ENCODE data around the gene FBXO38.

FBXO38 gene

GRCh38 chr5:148459669-148460068, 75.9 kb downstream of the FBXO38 start:
- Histone ChIP-seq H3K79me2 (ENCODE audit: insufficient read depth, low read length) (no peaks in the 10 kb centered on the region), H4K20me1 (ENCODE audit: insufficient read depth, low read length, poor library complexity, severe bottlenecking) (no peaks in the 10 kb centered on the region), H2AFZ (ENCODE audit: low read length) (no peak overlapping the region), H3K27me3 (ENCODE audit: insufficient read depth, low read length, poor library complexity, severe bottlenecking) (no peaks in the 10 kb centered on the region), H3K4me2 (ENCODE audit: low read depth, low read length, poor library complexity, severe bottlenecking) (no peak overlapping the region), H3K4me1 (ENCODE audit: insufficient read depth, low read length, poor library complexity, severe bottlenecking) (no peaks in the 10 kb centered on the region), H3K36me3 (ENCODE audit: insufficient read depth, low read length) (no peaks in the 10 kb centered on the region), H3F3A (ENCODE audit: low read depth) (no peaks in the 10 kb centered on the region), H3K9me2 (replicated peaks; ENCODE audit: low read depth, low read length) (no peaks in the 10 kb centered on the region), H3K9me3 (ENCODE audit: insufficient read depth, low read depth, low read length) (no peaks in the 10 kb centered on the region), H3K9ac (ENCODE audit: low read depth, low read length, poor library complexity, severe bottlenecking) (no peak overlapping the region), H3K4me3 (ENCODE audit: low read length, poor library complexity, severe bottlenecking) (no peak overlapping the region)
- TF ChIP-seq, protein P1, sequence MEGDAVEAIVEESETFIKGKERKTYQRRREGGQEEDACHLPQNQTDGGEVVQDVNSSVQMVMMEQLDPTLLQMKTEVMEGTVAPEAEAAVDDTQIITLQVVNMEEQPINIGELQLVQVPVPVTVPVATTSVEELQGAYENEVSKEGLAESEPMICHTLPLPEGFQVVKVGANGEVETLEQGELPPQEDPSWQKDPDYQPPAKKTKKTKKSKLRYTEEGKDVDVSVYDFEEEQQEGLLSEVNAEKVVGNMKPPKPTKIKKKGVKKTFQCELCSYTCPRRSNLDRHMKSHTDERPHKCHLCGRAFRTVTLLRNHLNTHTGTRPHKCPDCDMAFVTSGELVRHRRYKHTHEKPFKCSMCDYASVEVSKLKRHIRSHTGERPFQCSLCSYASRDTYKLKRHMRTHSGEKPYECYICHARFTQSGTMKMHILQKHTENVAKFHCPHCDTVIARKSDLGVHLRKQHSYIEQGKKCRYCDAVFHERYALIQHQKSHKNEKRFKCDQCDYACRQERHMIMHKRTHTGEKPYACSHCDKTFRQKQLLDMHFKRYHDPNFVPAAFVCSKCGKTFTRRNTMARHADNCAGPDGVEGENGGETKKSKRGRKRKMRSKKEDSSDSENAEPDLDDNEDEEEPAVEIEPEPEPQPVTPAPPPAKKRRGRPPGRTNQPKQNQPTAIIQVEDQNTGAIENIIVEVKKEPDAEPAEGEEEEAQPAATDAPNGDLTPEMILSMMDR (conservative IDR thresholded peaks at IDR 0.05; ENCODE audit: low read length), result no peak

GRCh38 chr5:148465381-148466235, 81.8 kb downstream of the FBXO38 start:
- Histone ChIP-seq H3K4me3 (ENCODE audit: low read length, poor library complexity, severe bottlenecking) (no peak overlapping the region), H3K9me2 (replicated peaks; ENCODE audit: low read depth, low read length) (no peaks in the 10 kb centered on the region), H2AFZ (ENCODE audit: low read length) (no peak overlapping the region)

GRCh38 chr5:148466236-148466580, 82.5 kb downstream of the FBXO38 start:
- Histone ChIP-seq H3K9me2 (replicated peaks; ENCODE audit: low read depth, low read length) (no peaks in the 10 kb centered on the region), H3K36me3 (ENCODE audit: insufficient read depth, low read length) (no peaks in the 10 kb centered on the region), H2AFZ (ENCODE audit: low read length) (no peak overlapping the region), H3K4me2 (ENCODE audit: low read depth, low read length, poor library complexity, severe bottlenecking) (no peak overlapping the region), H3K4me1 (ENCODE audit: insufficient read depth, low read length, poor library complexity, severe bottlenecking) (no peaks in the 10 kb centered on the region), H3K9ac (ENCODE audit: low read depth, low read length, poor library complexity, severe bottlenecking) (no peak overlapping the region), H3K4me3 (ENCODE audit: low read length, poor library complexity, severe bottlenecking) (no peak overlapping the region), H3K9me3 (ENCODE audit: insufficient read depth, low read depth, low read length) (no peaks in the 10 kb centered on the region), H3K79me2 (ENCODE audit: insufficient read depth, low read length) (no peaks in the 10 kb centered on the region), H4K20me1 (ENCODE audit: insufficient read depth, low read length, poor library complexity, severe bottlenecking) (no peaks in the 10 kb centered on the region), H3K27me3 (ENCODE audit: insufficient read depth, low read length, poor library complexity, severe bottlenecking) (peaks cover 3% of the 10 kb centered on the region), H3F3A (ENCODE audit: low read depth) (no peaks in the 10 kb centered on the region)
- no peak for TF ChIP-seq EZH2phosphoT487 (IDR thresholded peaks at IDR 0.05; ENCODE audit: borderline replicate concordance)
- TF ChIP-seq, protein P1 (conservative IDR thresholded peaks at IDR 0.05; ENCODE audit: low read length), result no peak

More at GRCh38 chr5:148465381-148466235, 81.8 kb downstream of the FBXO38 start:
- Histone ChIP-seq H4K20me1 (ENCODE audit: insufficient read depth, low read length, poor library complexity, severe bottlenecking) (no peaks in the 10 kb centered on the region), H3K4me1 (ENCODE audit: insufficient read depth, low read length, poor library complexity, severe bottlenecking) (no peaks in the 10 kb centered on the region), H3K9ac (ENCODE audit: low read depth, low read length, poor library complexity, severe bottlenecking) (no peak overlapping the region), H3K79me2 (ENCODE audit: insufficient read depth, low read length) (no peaks in the 10 kb centered on the region), H3K9me3 (ENCODE audit: insufficient read depth, low read depth, low read length) (no peaks in the 10 kb centered on the region), H3K4me2 (ENCODE audit: low read depth, low read length, poor library complexity, severe bottlenecking) (no peak overlapping the region), H3K36me3 (ENCODE audit: insufficient read depth, low read length) (no peaks in the 10 kb centered on the region), H3F3A (ENCODE audit: low read depth) (no peaks in the 10 kb centered on the region), H3K27me3 (ENCODE audit: insufficient read depth, low read length, poor library complexity, severe bottlenecking) (no peaks in the 10 kb centered on the region)
- no peak for TF ChIP-seq EZH2phosphoT487 (IDR thresholded peaks at IDR 0.05; ENCODE audit: borderline replicate concordance)
- TF ChIP-seq, protein P1 (conservative IDR thresholded peaks at IDR 0.05; ENCODE audit: low read length), result no peak
